Spleen (tissue), 11 donors: Measurements from ENCODE around the gene SLC1A2. TPM values are rescaled to one million over a fixed set of nuclear protein-coding genes. Genes with fewer than 3 reads are reported as not detected.
A peak's percentile ranks its signal among the peaks of the same experiment; 100 is the strongest.

Source experiments
- DNase-seq: peaks from one replicate; pipeline ENCODE4 v3.0.0-alpha.2; 2020
- H3K27ac ChIP-seq, 8 donors: fragments of 200-600 bp; sonication (generic) in 7 of 8; 1 replicate in 4 of 8; 2 replicates in 4 of 8; pipeline versions ENCODE4 v1.5.0 to v1.8.0; 2016 to 2021; ENCODE audit warnings: inconsistent platforms in 4 of 8, mild to moderate bottlenecking in 4 of 8, moderate library complexity in 1 of 8
- H3K27me3 ChIP-seq, 7 donors: fragments of 200-600 bp; sonication (generic) in 6 of 7; replicated peaks in 1 of 7; 1 replicate in 4 of 7; 2 replicates in 3 of 7; pipeline versions ENCODE4 v1.5.0 to v1.8.0; 2016 to 2021; ENCODE audit warnings: inconsistent platforms in 3 of 7, mild to moderate bottlenecking in 1 of 7
- H3K36me3 ChIP-seq, 6 donors: fragments of 200-600 bp; sonication (generic) in 5 of 6; 1 replicate in 4 of 6; 2 replicates in 2 of 6; pipeline versions ENCODE4 v1.5.0 to v1.8.0; 2016 to 2021; ENCODE audit warnings: inconsistent platforms in 2 of 6
- H3K4me1 ChIP-seq, 6 donors: fragments of 200-600 bp; sonication (generic) in 5 of 6; 1 replicate in 3 of 6; 2 replicates in 3 of 6; pipeline versions ENCODE4 v1.5.0 to v1.8.0; 2016 to 2021; ENCODE audit warnings: inconsistent platforms in 3 of 6
- H3K4me3 ChIP-seq, 8 donors: fragments of 200-600 bp; sonication (generic) in 7 of 8; 1 replicate in 4 of 8; 2 replicates in 4 of 8; pipeline versions ENCODE4 v1.5.0 to v1.8.0; 2016 to 2021; ENCODE audit warnings: inconsistent platforms in 4 of 8, mild to moderate bottlenecking in 4 of 8, moderate library complexity in 2 of 8
- H3K9me3 ChIP-seq, 8 donors: fragments of 200-600 bp; sonication (generic) in 7 of 8; 1 replicate in 4 of 8; 2 replicates in 4 of 8; pipeline versions ENCODE4 v1.5.0 to v1.8.0; 2016 to 2021; ENCODE audit warnings: inconsistent platforms in 4 of 8
- POLR2A ChIP-seq, 3 donors: fragments of 450-650 bp; IDR thresholded peaks; one replicate each; pipeline ENCODE4 v1.5.1; 2017; ENCODE audit warnings: antibody characterized with exemption in 3 of 3, mild to moderate bottlenecking in 1 of 3
- POLR2AphosphoS5 ChIP-seq, 3 donors: sonication (generic); formaldehyde crosslinking; IDR thresholded peaks; one replicate each; pipeline ENCODE4 v1.5.1; 2017; ENCODE audit warnings: antibody characterized with exemption in 3 of 3
- WGBS, 5 donors: extraction: QIAGEN DNeasy Blood & Tissue Kit in 3 of 5; methylation state at CpG; one replicate each; pipeline versions ENCODE4 v1.1.5 to v1.1.7; 2013 to 2018; 5-methylcytosine and 5-hydroxymethylcytosine counted together
- intact Hi-C: fragments of 100-400 bp; cut with DNase I; formaldehyde crosslinking; loops from one replicate; pipeline ENCODE4 v1.15.0; 2023; ENCODE audit warnings: low total_unique reads
- polyA plus RNA-seq, 3 donors: library from polyadenylated mRNA; stranded (reverse); fragments of 200-250 nt; gene quantifications; one replicate each; pipeline ENCODE4 v1.2.1, GENCODE V29; 2013
- total RNA-seq, 7 donors: library from RNA; depleted of rRNA in 3 of 7; stranded (reverse); fragments of >200 nt in 3 of 7; fragmentation: NEBNext Ultra II Directional in 4 of 7; extraction: Animal tissue kit (Norgen Biotek cat#: 25700) in 4 of 7; gene quantifications; one replicate each; pipeline versions ENCODE4 v1.1.0 to v1.2.1, GENCODE V29; 2016 to 2021
- TF ChIP-seq, protein P1 (sequence below), 11 experiments: fragments of 200-600 bp in 7 of 11; fragments of 450-650 bp in 4 of 11; sonication (generic) in 4 of 11; IDR thresholded peaks in 8 of 11; conservative IDR thresholded peaks in 3 of 11; 1 replicate in 7 of 11; 2 replicates in 4 of 11; pipeline versions ENCODE4 v1.4.0 to v1.8.0; 2016 to 2021; ENCODE audit warnings: antibody characterized with exemption in 11 of 11, inconsistent platforms in 4 of 11, mild to moderate bottlenecking in 1 of 11
- donor health status: healthy with polysubstance abuse.
- donor health status: DM: no; HTN: no; CAD: no; lungs with moderate emphysema.
- donor health status: DM: no; HTN: no; CAD: no.
- donor health status: Bipolar disorder and iron deficiency.
- donor health status: healthy.
- donor health status: DM: no; HTN: no; CAD: no.
- donor health status: DM: yes; HTN: yes; CAD: no.

Gene SLC1A2
- total and polyA plus RNA-seq, 10 donors = 0.26 to 3.8 (median 0.93) TPM

DNA sequence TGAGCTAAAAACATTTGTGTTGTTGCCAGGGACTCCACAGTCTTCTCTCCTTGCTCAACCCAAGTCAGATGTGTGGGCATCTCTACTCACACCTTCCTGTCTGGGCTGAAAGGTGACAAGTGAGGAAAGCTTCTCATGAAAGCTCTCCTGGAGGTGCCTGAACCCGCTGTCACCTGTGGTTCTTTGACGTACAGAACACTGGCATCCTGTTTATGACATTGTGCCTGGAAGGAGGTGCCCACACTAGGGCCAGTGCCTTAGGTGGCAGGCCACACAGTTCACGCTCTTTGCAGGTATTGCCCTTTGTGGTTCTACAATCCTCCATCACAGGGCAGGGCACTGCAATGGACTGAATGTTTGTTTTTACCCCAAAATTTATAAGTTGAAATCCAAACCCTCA is 171.9 kb downstream of the SLC1A2 start:
- H3K27me3 ChIP-seq = no peaks in the 10 kb centered on the region
- TF ChIP-seq POLR2AphosphoS5 (IDR thresholded peaks at IDR 0.05) (peak in 1 of 3 donors; percentile 83), POLR2A (IDR thresholded peaks at IDR 0.05) (no peak)
- TF ChIP-seq, protein P1, sequence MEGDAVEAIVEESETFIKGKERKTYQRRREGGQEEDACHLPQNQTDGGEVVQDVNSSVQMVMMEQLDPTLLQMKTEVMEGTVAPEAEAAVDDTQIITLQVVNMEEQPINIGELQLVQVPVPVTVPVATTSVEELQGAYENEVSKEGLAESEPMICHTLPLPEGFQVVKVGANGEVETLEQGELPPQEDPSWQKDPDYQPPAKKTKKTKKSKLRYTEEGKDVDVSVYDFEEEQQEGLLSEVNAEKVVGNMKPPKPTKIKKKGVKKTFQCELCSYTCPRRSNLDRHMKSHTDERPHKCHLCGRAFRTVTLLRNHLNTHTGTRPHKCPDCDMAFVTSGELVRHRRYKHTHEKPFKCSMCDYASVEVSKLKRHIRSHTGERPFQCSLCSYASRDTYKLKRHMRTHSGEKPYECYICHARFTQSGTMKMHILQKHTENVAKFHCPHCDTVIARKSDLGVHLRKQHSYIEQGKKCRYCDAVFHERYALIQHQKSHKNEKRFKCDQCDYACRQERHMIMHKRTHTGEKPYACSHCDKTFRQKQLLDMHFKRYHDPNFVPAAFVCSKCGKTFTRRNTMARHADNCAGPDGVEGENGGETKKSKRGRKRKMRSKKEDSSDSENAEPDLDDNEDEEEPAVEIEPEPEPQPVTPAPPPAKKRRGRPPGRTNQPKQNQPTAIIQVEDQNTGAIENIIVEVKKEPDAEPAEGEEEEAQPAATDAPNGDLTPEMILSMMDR (IDR thresholded peaks at IDR 0.05 in 8 of 11, conservative IDR thresholded peaks at IDR 0.05 in 3 of 11) = no peak
- H3K4me3 ChIP-seq = no peak overlapping the region
- H3K9me3 ChIP-seq = no peaks in the 10 kb centered on the region
- no peaks in the 10 kb centered on the region for H3K36me3 ChIP-seq
- peak overlapping the region in 6 of 8 donors; percentile 3 to 82 (median 57) for H3K27ac ChIP-seq
- intact Hi-C loops = no loop called here
- peaks cover 0 to 11% (median 0%) of the 10 kb centered on the region in 6 donors for H3K4me1 ChIP-seq
- DNase-seq = peak; percentile 78
- WGBS, 5 donors = 65 to 84% (median 82%) methylated on average over 3 of the region's 3 CpGs

DNA sequence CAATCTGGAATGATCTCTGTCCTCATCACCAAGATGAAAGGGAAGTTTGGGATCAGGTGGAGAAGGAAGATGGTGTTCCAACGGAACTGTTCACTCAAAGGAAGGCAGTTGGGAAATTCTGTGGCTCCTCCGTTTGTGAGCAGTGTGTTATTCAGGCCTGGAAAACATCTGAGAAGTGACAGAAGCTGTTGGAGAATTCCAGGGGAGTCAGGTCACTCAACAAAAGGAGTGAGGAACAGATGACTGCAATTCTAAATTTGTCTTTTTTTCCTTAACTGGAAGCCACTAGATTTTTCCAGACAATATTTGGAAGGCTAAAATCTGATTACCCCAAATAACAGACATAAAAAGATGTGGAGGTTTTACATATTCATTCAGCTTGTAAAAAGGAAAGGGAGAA is 172.6 kb downstream of the SLC1A2 start:
- no peaks in the 10 kb centered on the region for H3K9me3 ChIP-seq
- H3K36me3 ChIP-seq = no peaks in the 10 kb centered on the region
- H3K4me3 ChIP-seq = no peak overlapping the region
- WGBS, 5 donors = 37 to 86% (median 47%) methylated on average over 2 of the region's 2 CpGs
- no peak for DNase-seq
- intact Hi-C loops = no loop called here
- peaks cover 0 to 11% (median 0%) of the 10 kb centered on the region in 6 donors for H3K4me1 ChIP-seq
- peak overlapping the region in 5 of 8 donors; percentile 10 to 82 (median 64) for H3K27ac ChIP-seq
- H3K27me3 ChIP-seq = no peaks in the 10 kb centered on the region
- TF ChIP-seq, protein P1 (IDR thresholded peaks at IDR 0.05 in 8 of 11, conservative IDR thresholded peaks at IDR 0.05 in 3 of 11) = no peak
- TF ChIP-seq POLR2A (IDR thresholded peaks at IDR 0.05) (no peak), POLR2AphosphoS5 (IDR thresholded peaks at IDR 0.05) (no peak)

DNA sequence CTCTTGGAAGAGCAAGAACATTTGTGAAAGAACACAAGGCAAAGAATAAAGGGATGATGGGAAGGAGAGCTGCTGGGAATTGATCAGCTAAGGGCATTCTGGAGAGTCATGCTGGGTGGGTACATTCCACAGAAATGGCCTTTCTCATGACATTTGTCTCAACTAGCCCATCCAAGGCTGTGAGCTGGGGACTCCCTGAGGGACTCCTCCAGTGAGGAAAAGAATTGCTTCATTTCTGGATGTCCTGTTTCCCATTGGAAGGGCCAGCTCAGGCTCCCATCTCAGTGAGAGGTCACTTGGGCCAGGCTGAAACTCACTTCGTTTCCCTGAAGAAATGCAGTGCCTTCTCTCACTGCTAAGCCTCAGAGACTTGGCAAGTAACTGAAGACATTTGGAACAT is 173.6 kb downstream of the SLC1A2 start:
- 54 to 83% (median 82%) methylated on average over 1 of the region's 1 CpG for WGBS, 5 donors
- Histone ChIP-seq H3K9me3 (no peaks in the 10 kb centered on the region), H3K36me3 (no peaks in the 10 kb centered on the region), H3K4me3 (no peak overlapping the region), H3K27me3 (no peaks in the 10 kb centered on the region), H3K4me1 (peaks cover 0 to 11% (median 0%) of the 10 kb centered on the region in 6 donors), H3K27ac (peak overlapping the region in 2 of 8 donors; percentile 70 to 82)
- intact Hi-C loops = no loop called here
- DNase-seq = no peak
- TF ChIP-seq POLR2AphosphoS5 (IDR thresholded peaks at IDR 0.05) = no peak
- TF ChIP-seq, protein P1 (IDR thresholded peaks at IDR 0.05 in 8 of 11, conservative IDR thresholded peaks at IDR 0.05 in 3 of 11) = no peak
- TF ChIP-seq POLR2A (IDR thresholded peaks at IDR 0.05) = no peak

DNA sequence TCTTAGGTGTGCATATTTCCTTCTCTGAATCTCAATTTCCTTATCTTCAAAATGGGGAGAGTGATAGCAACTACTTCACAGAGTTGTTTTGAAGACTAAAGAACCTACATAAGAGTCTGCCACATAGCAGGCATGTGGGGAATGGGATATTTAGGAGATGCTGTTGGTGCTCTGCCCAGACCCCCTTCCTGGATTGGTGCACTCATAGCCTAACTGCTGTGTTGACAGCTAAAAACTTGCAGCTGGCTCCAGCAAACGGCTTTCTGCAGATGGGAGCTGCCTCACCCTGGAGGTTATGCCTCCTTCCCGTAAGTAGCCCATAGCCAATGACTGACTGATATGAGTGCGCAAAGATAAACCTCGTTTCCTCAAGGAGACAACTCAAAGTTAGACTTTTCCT is 174.3 kb downstream of the SLC1A2 start:
- H3K27ac ChIP-seq = no peak overlapping the region
- no peaks in the 10 kb centered on the region for H3K27me3 ChIP-seq
- WGBS, 5 donors = 73 to 96% (median 82%) methylated on average over 4 of the region's 4 CpGs
- intact Hi-C loops = no loop called here
- DNase-seq = no peak
- no peaks in the 10 kb centered on the region for H3K36me3 ChIP-seq
- H3K4me1 ChIP-seq = peaks cover 0 to 7% (median 0%) of the 10 kb centered on the region in 6 donors
- no peaks in the 10 kb centered on the region for H3K9me3 ChIP-seq
- no peak overlapping the region for H3K4me3 ChIP-seq
- TF ChIP-seq POLR2AphosphoS5 (IDR thresholded peaks at IDR 0.05) (no peak), POLR2A (IDR thresholded peaks at IDR 0.05) (no peak)
- TF ChIP-seq, protein P1 (IDR thresholded peaks at IDR 0.05 in 8 of 11, conservative IDR thresholded peaks at IDR 0.05 in 3 of 11) = no peak
